IPS-18c (cell line): ENCODE data around the gene SIGLEC9.

Experiments
- H3K4me3 ChIP-seq: 2 replicates; pipeline ENCODE4 v1.7.0; 2013; ENCODE audit warnings: low read depth, mild to moderate bottlenecking, low read length, moderate library complexity; ENCODE audit not compliant: insufficient read depth
- H3K9me3 ChIP-seq: one replicate; pipeline ENCODE4 v1.6.1; 2013; ENCODE audit warnings: mild to moderate bottlenecking, low read length, moderate library complexity; ENCODE audit not compliant: control insufficient read depth, insufficient read depth

Gene SIGLEC9

GRCh38 chr19:51093510-51094345, 31.0 kb upstream of the SIGLEC9 start:
- no peaks in the 10 kb centered on the region for H3K9me3 ChIP-seq
- H3K4me3 ChIP-seq, result no peak overlapping the region

GRCh38 chr19:51094696-51095279, 29.9 kb upstream of the SIGLEC9 start:
- no peaks in the 10 kb centered on the region for H3K9me3 ChIP-seq

GRCh38 chr19:51096473-51097165, 28.1 kb upstream of the SIGLEC9 start:
- H3K4me3 ChIP-seq, result no peak overlapping the region
- no peaks in the 10 kb centered on the region for H3K9me3 ChIP-seq

More at GRCh38 chr19:51094696-51095279, 29.9 kb upstream of the SIGLEC9 start:
- H3K4me3 ChIP-seq, result no peak overlapping the region

GRCh38 chr19:51097166-51097738, 27.5 kb upstream of the SIGLEC9 start:
- Histone ChIP-seq H3K9me3 (no peaks in the 10 kb centered on the region), H3K4me3 (no peak overlapping the region)

- no peak overlapping the region for H3K4me3 ChIP-seq
Measured at GRCh38 chr19:51097796-51098195, 26.9 kb upstream of the SIGLEC9 start.

GRCh38 chr19:51098365-51099046, 26.2 kb upstream of the SIGLEC9 start:
- H3K9me3 ChIP-seq, result no peaks in the 10 kb centered on the region

More at GRCh38 chr19:51097796-51098195, 26.9 kb upstream of the SIGLEC9 start:
- H3K9me3 ChIP-seq, result no peaks in the 10 kb centered on the region

GRCh38 chr19:51099047-51099382, 25.7 kb upstream of the SIGLEC9 start:
- no peak overlapping the region for H3K4me3 ChIP-seq
- H3K9me3 ChIP-seq, result no peaks in the 10 kb centered on the region

More at GRCh38 chr19:51098365-51099046, 26.2 kb upstream of the SIGLEC9 start:
- no peak overlapping the region for H3K4me3 ChIP-seq

- no peaks in the 10 kb centered on the region for H3K9me3 ChIP-seq
- H3K4me3 ChIP-seq, result no peak overlapping the region
Measured at GRCh38 chr19:51100601-51101000, 24.1 kb upstream of the SIGLEC9 start.

GRCh38 chr19:51101171-51101865, 23.4 kb upstream of the SIGLEC9 start:
- Histone ChIP-seq H3K4me3 (no peak overlapping the region), H3K9me3 (no peaks in the 10 kb centered on the region)

GRCh38 chr19:51102991-51103390, 21.7 kb upstream of the SIGLEC9 start:
- Histone ChIP-seq H3K9me3 (no peaks in the 10 kb centered on the region), H3K4me3 (no peak overlapping the region)

- no peaks in the 10 kb centered on the region for H3K9me3 ChIP-seq
- no peak overlapping the region for H3K4me3 ChIP-seq
Measured at GRCh38 chr19:51103926-51104341, 20.8 kb upstream of the SIGLEC9 start.

GRCh38 chr19:51107406-51108065, 17.2 kb upstream of the SIGLEC9 start:
- H3K9me3 ChIP-seq, result no peaks in the 10 kb centered on the region

GRCh38 chr19:51108066-51108804, 16.5 kb upstream of the SIGLEC9 start, which contains the start of gene CTU1:
Gene CTU1 (minus strand): TSS chr19:51108409. CDS start chr19:51104569, 3,840 bp downstream.
- Histone ChIP-seq H3K9me3 (no peaks in the 10 kb centered on the region), H3K4me3 (peak within 1 kb of the TSS; percentile 86)

More at GRCh38 chr19:51107406-51108065, 17.2 kb upstream of the SIGLEC9 start:
- peak overlapping the region; percentile 86 for H3K4me3 ChIP-seq

GRCh38 chr19:51108805-51109146, 15.9 kb upstream of the SIGLEC9 start:
- H3K4me3 ChIP-seq, result peak overlapping the region; percentile 86
- no peaks in the 10 kb centered on the region for H3K9me3 ChIP-seq

GRCh38 chr19:51110666-51110971, 14.1 kb upstream of the SIGLEC9 start:
- H3K4me3 ChIP-seq, result no peak overlapping the region

GRCh38 chr19:51111606-51112005, 13.1 kb upstream of the SIGLEC9 start:
- Histone ChIP-seq H3K9me3 (no peaks in the 10 kb centered on the region), H3K4me3 (no peak overlapping the region)

More at GRCh38 chr19:51110666-51110971, 14.1 kb upstream of the SIGLEC9 start:
- H3K9me3 ChIP-seq, result no peaks in the 10 kb centered on the region
